Activated T-helper 17 cell treated with anti-CD3 and anti-CD28 coated beads, Interleukin-2, amount 50 U/mL, for 72 hours (primary cell): ENCODE data around the gene CYTH1. TPM values are rescaled to one million over a fixed set of nuclear protein-coding genes. Genes with fewer than 3 reads are reported as not detected.

ENCODE experiments used
- ATAC-seq: fragments of 150-1000 bp; cut with Tn5 transposase; replicated peaks from 2 replicates; pipeline ENCODE4 v1.10.0; 2021; ENCODE audit warnings: mild to moderate bottlenecking, moderate library complexity
- H3K27ac Mint-ChIP-seq: one replicate; pipeline ENCODE4 v1.8.0; 2022; ENCODE audit warnings: mixed read lengths
- H3K27me3 Mint-ChIP-seq: one replicate; pipeline ENCODE4 v1.8.0; 2022; ENCODE audit warnings: mixed read lengths
- H3K36me3 Mint-ChIP-seq: one replicate; pipeline ENCODE4 v1.8.0; 2022; ENCODE audit warnings: low read depth, mild to moderate bottlenecking, mixed read lengths
- H3K4me1 Mint-ChIP-seq: one replicate; pipeline ENCODE4 v1.8.0; 2022; ENCODE audit warnings: mixed read lengths
- H3K4me3 Mint-ChIP-seq: one replicate; pipeline ENCODE4 v1.8.0; 2022; ENCODE audit warnings: mild to moderate bottlenecking, mixed read lengths
- H3K9me3 Mint-ChIP-seq: one replicate; pipeline ENCODE4 v1.8.0; 2022; ENCODE audit warnings: mixed read lengths
- total RNA-seq, 2 donors: library from RNA; stranded (reverse); gene quantifications; one replicate each; pipeline ENCODE4 v1.2.3, GENCODE V29; 2022

The CYTH1 gene
- total RNA-seq, 2 donors from 2014 or later = 173 to 195 TPM

GRCh38 chr17:78624324-78625151, 157.5 kb downstream of the CYTH1 start:
- no peak for ATAC-seq
- no peak overlapping the region for H3K4me3 Mint-ChIP-seq
- H3K36me3 Mint-ChIP-seq = no peaks in the 10 kb centered on the region
- no peaks in the 10 kb centered on the region for H3K9me3 Mint-ChIP-seq
- no peaks in the 10 kb centered on the region for H3K27me3 Mint-ChIP-seq
- H3K4me1 Mint-ChIP-seq = no peaks in the 10 kb centered on the region
- H3K27ac Mint-ChIP-seq = no peak overlapping the region

Other genes with a start within 250 kb of the CYTH1 start
- gene DNAH17, start 204.9 kb downstream of the CYTH1 start, total RNA-seq = 1 to 10 TPM in 1 of 2 donors, under 1 TPM in 1; 0.73 to 1.2 TPM
- gene USP36, start 58.5 kb upstream of the CYTH1 start, total RNA-seq = 100 to 1,000 TPM in 1 of 2 donors, 10 to 100 TPM in 1; 95.3 to 139 TPM
- gene CEP295NL, start 120.9 kb upstream of the CYTH1 start, total RNA-seq = not detected
- gene TIMP2, start 143.1 kb upstream of the CYTH1 start, total RNA-seq = under 1 TPM; 0.74 to 0.86 TPM
- 10 to 100 TPM; 44.8 to 48.2 TPM for gene LGALS3BP, start 197.7 kb upstream of the CYTH1 start, total RNA-seq
- gene CANT1, start 227.5 kb upstream of the CYTH1 start, total RNA-seq = 10 to 100 TPM; 67.8 to 73.8 TPM
- not detected for gene C1QTNF1, start 241.9 kb upstream of the CYTH1 start, total RNA-seq